ENCODE measurements around the gene MAN1C1.

MAN1C1 gene

GRCh38 chr1:25766721-25767436 is 150.3 kb downstream of the MAN1C1 start:
- FAIRE-seq = peak; percentile 69
- TF ChIP-seq POLR2AphosphoS5 (IDR thresholded peaks at IDR 0.05; ENCODE audit: low read depth, low read length) (no peak), PAX5 (IDR thresholded peaks at IDR 0.05; ENCODE audit: insufficient read depth, low read length, severe bottlenecking) (no peak), TAF1 (IDR thresholded peaks at IDR 0.05; ENCODE audit: low read depth, low read length) (no peak), POU2F2 (IDR thresholded peaks at IDR 0.05; ENCODE audit: low read depth, low read length) (no peak), POLR2A (IDR thresholded peaks at IDR 0.05; ENCODE audit: low read depth, low read length) (no peak), SPI1 (IDR thresholded peaks at IDR 0.05; ENCODE audit: low read depth, low read length) (no peak)
- DNase-seq (ENCODE audit: insufficient read length, low spot score) = no peak

GRCh38 chr1:25767437-25767770 is 150.8 kb downstream of the MAN1C1 start:
- TF ChIP-seq POU2F2 (IDR thresholded peaks at IDR 0.05; ENCODE audit: low read depth, low read length) = no peak
- TF ChIP-seq POLR2AphosphoS5 (IDR thresholded peaks at IDR 0.05; ENCODE audit: low read depth, low read length) = no peak
- no peak for TF ChIP-seq TAF1 (IDR thresholded peaks at IDR 0.05; ENCODE audit: low read depth, low read length)
- TF ChIP-seq PAX5 (IDR thresholded peaks at IDR 0.05; ENCODE audit: insufficient read depth, low read length, severe bottlenecking) = no peak
- no peak for TF ChIP-seq POLR2A (IDR thresholded peaks at IDR 0.05; ENCODE audit: low read depth, low read length)
- TF ChIP-seq SPI1 (IDR thresholded peaks at IDR 0.05; ENCODE audit: low read depth, low read length) = no peak
- DNase-seq (ENCODE audit: insufficient read length, low spot score) = no peak
- no peak for FAIRE-seq

GRCh38 chr1:25768999-25769398 is 152.4 kb downstream of the MAN1C1 start:
- no peak for DNase-seq (ENCODE audit: insufficient read length, low spot score)
- FAIRE-seq = no peak
- TF ChIP-seq PAX5 (IDR thresholded peaks at IDR 0.05; ENCODE audit: insufficient read depth, low read length, severe bottlenecking) (no peak), TAF1 (IDR thresholded peaks at IDR 0.05; ENCODE audit: low read depth, low read length) (no peak), SPI1 (IDR thresholded peaks at IDR 0.05; ENCODE audit: low read depth, low read length) (no peak), POU2F2 (IDR thresholded peaks at IDR 0.05; ENCODE audit: low read depth, low read length) (no peak), POLR2A (IDR thresholded peaks at IDR 0.05; ENCODE audit: low read depth, low read length) (no peak), POLR2AphosphoS5 (IDR thresholded peaks at IDR 0.05; ENCODE audit: low read depth, low read length) (no peak)

- TF ChIP-seq PAX5 (IDR thresholded peaks at IDR 0.05; ENCODE audit: insufficient read depth, low read length, severe bottlenecking) (no peak), POU2F2 (IDR thresholded peaks at IDR 0.05; ENCODE audit: low read depth, low read length) (no peak), SPI1 (IDR thresholded peaks at IDR 0.05; ENCODE audit: low read depth, low read length) (no peak), POLR2A (IDR thresholded peaks at IDR 0.05; ENCODE audit: low read depth, low read length) (no peak), TAF1 (IDR thresholded peaks at IDR 0.05; ENCODE audit: low read depth, low read length) (no peak), POLR2AphosphoS5 (IDR thresholded peaks at IDR 0.05; ENCODE audit: low read depth, low read length) (no peak)
- FAIRE-seq (no peak), DNase-seq (ENCODE audit: insufficient read length, low spot score) (no peak)
Observed at GRCh38 chr1:25769625-25770383, 153.2 kb downstream of the MAN1C1 start.

- FAIRE-seq (no peak), DNase-seq (ENCODE audit: insufficient read length, low spot score) (no peak)
- TF ChIP-seq POLR2AphosphoS5 (IDR thresholded peaks at IDR 0.05; ENCODE audit: low read depth, low read length) (no peak), PAX5 (IDR thresholded peaks at IDR 0.05; ENCODE audit: insufficient read depth, low read length, severe bottlenecking) (no peak), TAF1 (IDR thresholded peaks at IDR 0.05; ENCODE audit: low read depth, low read length) (no peak), POLR2A (IDR thresholded peaks at IDR 0.05; ENCODE audit: low read depth, low read length) (no peak), SPI1 (IDR thresholded peaks at IDR 0.05; ENCODE audit: low read depth, low read length) (no peak), POU2F2 (IDR thresholded peaks at IDR 0.05; ENCODE audit: low read depth, low read length) (no peak)
Observed at GRCh38 chr1:25770541-25771220, 154.1 kb downstream of the MAN1C1 start.

GRCh38 chr1:25771221-25772114 is 154.9 kb downstream of the MAN1C1 start:
- peak; percentile 19; the same call in 1 of the 2 replicates for TF ChIP-seq SPI1 (IDR thresholded peaks at IDR 0.05; ENCODE audit: low read depth, low read length)
- TF ChIP-seq TAF1 (IDR thresholded peaks at IDR 0.05; ENCODE audit: low read depth, low read length) = no peak
- no peak for TF ChIP-seq PAX5 (IDR thresholded peaks at IDR 0.05; ENCODE audit: insufficient read depth, low read length, severe bottlenecking)
- TF ChIP-seq POLR2AphosphoS5 (IDR thresholded peaks at IDR 0.05; ENCODE audit: low read depth, low read length) = no peak
- no peak for TF ChIP-seq POU2F2 (IDR thresholded peaks at IDR 0.05; ENCODE audit: low read depth, low read length)
- DNase-seq (ENCODE audit: insufficient read length, low spot score) = peak; percentile 60
- FAIRE-seq = peak; percentile 54

- no peak for TF ChIP-seq SPI1 (IDR thresholded peaks at IDR 0.05; ENCODE audit: low read depth, low read length)
- no peak for TF ChIP-seq POLR2AphosphoS5 (IDR thresholded peaks at IDR 0.05; ENCODE audit: low read depth, low read length)
- TF ChIP-seq PAX5 (IDR thresholded peaks at IDR 0.05; ENCODE audit: insufficient read depth, low read length, severe bottlenecking) = no peak
- TF ChIP-seq TAF1 (IDR thresholded peaks at IDR 0.05; ENCODE audit: low read depth, low read length) = no peak
- TF ChIP-seq POU2F2 (IDR thresholded peaks at IDR 0.05; ENCODE audit: low read depth, low read length) = no peak
- no peak for TF ChIP-seq POLR2A (IDR thresholded peaks at IDR 0.05; ENCODE audit: low read depth, low read length)
- FAIRE-seq = no peak
Observed at GRCh38 chr1:25772164-25772563, 155.6 kb downstream of the MAN1C1 start.

GRCh38 chr1:25772692-25773245 is 156.2 kb downstream of the MAN1C1 start:
- no peak for TF ChIP-seq POU2F2 (IDR thresholded peaks at IDR 0.05; ENCODE audit: low read depth, low read length)
- no peak for TF ChIP-seq TAF1 (IDR thresholded peaks at IDR 0.05; ENCODE audit: low read depth, low read length)
- TF ChIP-seq POLR2AphosphoS5 (IDR thresholded peaks at IDR 0.05; ENCODE audit: low read depth, low read length) = no peak
- TF ChIP-seq PAX5 (IDR thresholded peaks at IDR 0.05; ENCODE audit: insufficient read depth, low read length, severe bottlenecking) = no peak
- no peak for TF ChIP-seq POLR2A (IDR thresholded peaks at IDR 0.05; ENCODE audit: low read depth, low read length)
- no peak for TF ChIP-seq SPI1 (IDR thresholded peaks at IDR 0.05; ENCODE audit: low read depth, low read length)
- no peak for FAIRE-seq
- no peak for DNase-seq (ENCODE audit: insufficient read length, low spot score)

More at GRCh38 chr1:25772164-25772563, 155.6 kb downstream of the MAN1C1 start:
- DNase-seq (ENCODE audit: insufficient read length, low spot score) = no peak

Data from GM12891 (cell line).